ENCODE measurements around the gene SKA3. TPM values are rescaled to one million over a fixed set of nuclear protein-coding genes. Genes with fewer than 3 reads are reported as not detected.
"Not testable (repeated sequence)": the region's sequence is repeated elsewhere in the genome, so short reads cannot be mapped to it uniquely, and the experiment has no call there.

The SKA3 gene
- polyA plus RNA-seq, 1 experiment, result 7.3 TPM

GRCh38 chr13:21202767-21203531, 26.6 kb upstream of the SKA3 start:
- Histone ChIP-seq H3K9me3 (ENCODE audit: control insufficient read depth, insufficient read depth, low read length) (peaks cover 6% of the 10 kb centered on the region), H3K27me3 (ENCODE audit: control insufficient read depth, insufficient read depth, low read length) (no peaks in the 10 kb centered on the region), H3K4me3 (ENCODE audit: low read depth, low read length) (no peak overlapping the region), H3K27ac (ENCODE audit: low read depth, low read length) (no peak overlapping the region)
- POLR2A ChIA-PET, result no interaction called here
- no peak for TF ChIP-seq CTCF (IDR thresholded peaks at IDR 0.05; ENCODE audit: low read depth, low read length)
- CTCF ChIA-PET, result interaction anchor here (0.6 kb wide), 1 partner anchor 273 kb away, joined by 3 read pairs; no protein-coding TSS in a partner anchor
- DNase-seq (ENCODE audit: low read depth, low spot score), result no peak

GRCh38 chr13:21201456-21202190, 25.3 kb upstream of the SKA3 start:
- H3K27ac ChIP-seq (ENCODE audit: low read depth, low read length); DNase-seq (ENCODE audit: low read depth, low spot score); POLR2A ChIA-PET; H3K9me3 ChIP-seq (ENCODE audit: control insufficient read depth, insufficient read depth, low read length); H3K4me3 ChIP-seq (ENCODE audit: low read depth, low read length); H3K27me3 ChIP-seq (ENCODE audit: control insufficient read depth, insufficient read depth, low read length); CTCF ChIA-PET: not testable (repeated sequence)

GRCh38 chr13:21198391-21198790, 22.0 kb upstream of the SKA3 start:
- POLR2A ChIA-PET; H3K9me3 ChIP-seq (ENCODE audit: control insufficient read depth, insufficient read depth, low read length); CTCF ChIA-PET; H3K27ac ChIP-seq (ENCODE audit: low read depth, low read length); H3K4me3 ChIP-seq (ENCODE audit: low read depth, low read length); DNase-seq (ENCODE audit: low read depth, low spot score); H3K27me3 ChIP-seq (ENCODE audit: control insufficient read depth, insufficient read depth, low read length): not testable (repeated sequence)

- H3K27ac ChIP-seq (ENCODE audit: low read depth, low read length); H3K9me3 ChIP-seq (ENCODE audit: control insufficient read depth, insufficient read depth, low read length); H3K27me3 ChIP-seq (ENCODE audit: control insufficient read depth, insufficient read depth, low read length); H3K4me3 ChIP-seq (ENCODE audit: low read depth, low read length); CTCF ChIA-PET; POLR2A ChIA-PET; DNase-seq (ENCODE audit: low read depth, low spot score): not testable (repeated sequence)
These were observed 21.4 kb upstream of the SKA3 start for GRCh38 chr13:21197606-21198225.

GRCh38 chr13:21194756-21195155, 18.4 kb upstream of the SKA3 start:
- CTCF ChIA-PET; H3K4me3 ChIP-seq (ENCODE audit: low read depth, low read length); DNase-seq (ENCODE audit: low read depth, low spot score); H3K9me3 ChIP-seq (ENCODE audit: control insufficient read depth, insufficient read depth, low read length); POLR2A ChIA-PET; H3K27me3 ChIP-seq (ENCODE audit: control insufficient read depth, insufficient read depth, low read length); H3K27ac ChIP-seq (ENCODE audit: low read depth, low read length): not testable (repeated sequence)

GRCh38 chr13:21186410-21186809, 10.1 kb upstream of the SKA3 start:
- POLR2A ChIA-PET; CTCF ChIA-PET; H3K9me3 ChIP-seq (ENCODE audit: control insufficient read depth, insufficient read depth, low read length); H3K4me3 ChIP-seq (ENCODE audit: low read depth, low read length); DNase-seq (ENCODE audit: low read depth, low spot score); H3K27me3 ChIP-seq (ENCODE audit: control insufficient read depth, insufficient read depth, low read length); H3K27ac ChIP-seq (ENCODE audit: low read depth, low read length): not testable (repeated sequence)

GRCh38 chr13:21181671-21182070, 5.3 kb upstream of the SKA3 start:
- Histone ChIP-seq H3K9me3 (ENCODE audit: control insufficient read depth, insufficient read depth, low read length) (no peaks in the 10 kb centered on the region), H3K27ac (ENCODE audit: low read depth, low read length) (no peak overlapping the region), H3K4me3 (ENCODE audit: low read depth, low read length) (no peak overlapping the region), H3K27me3 (ENCODE audit: control insufficient read depth, insufficient read depth, low read length) (no peaks in the 10 kb centered on the region)
- POLR2A ChIA-PET, result no interaction called here
- DNase-seq (ENCODE audit: low read depth, low spot score), result no peak
- no peak for TF ChIP-seq CTCF (IDR thresholded peaks at IDR 0.05; ENCODE audit: low read depth, low read length)
- CTCF ChIA-PET, result interaction anchor here (1.5 kb wide), 1 partner anchor 239 kb away, joined by 3 read pairs; no protein-coding TSS in a partner anchor
